Measurements from ENCODE around the gene ZNF503.

The ZNF503 gene

GRCh38 chr10:75395066-75395931 lies 6.3 kb downstream of the ZNF503 start:
- TF ChIP-seq CTCF (IDR thresholded peaks at IDR 0.05), result peak; percentile 64
- no peak overlapping the region for H3K27ac ChIP-seq
- H3K4me1 ChIP-seq (ENCODE audit: control insufficient read depth in 1 of 2, insufficient read depth in 1 of 2, low read depth in 1 of 2, low read length in 1 of 2), result peaks cover 19 to 31% of the 10 kb centered on the region in 2 experiments
- H3K27me3 ChIP-seq, result peaks cover 93% of the 10 kb centered on the region
- no peaks in the 10 kb centered on the region for H3K36me3 ChIP-seq
- H3K4me3 ChIP-seq (ENCODE audit: low read depth in 1 of 2, low read length in 1 of 2), result peak overlapping the region in 1 of 2 experiments; percentile 47
- no peaks in the 10 kb centered on the region for H3K9me3 ChIP-seq

- Histone ChIP-seq H3K4me3 (ENCODE audit: low read depth in 1 of 2, low read length in 1 of 2) (no peak overlapping the region), H3K27me3 (peaks cover 86% of the 10 kb centered on the region), H3K36me3 (no peaks in the 10 kb centered on the region), H3K9me3 (no peaks in the 10 kb centered on the region), H3K4me1 (ENCODE audit: control insufficient read depth in 1 of 2, insufficient read depth in 1 of 2, low read depth in 1 of 2, low read length in 1 of 2) (peaks cover 16 to 23% of the 10 kb centered on the region in 2 experiments), H3K27ac (no peak overlapping the region)
- no peak for TF ChIP-seq CTCF (IDR thresholded peaks at IDR 0.05)
Measured at GRCh38 chr10:75394221-75394620, 7.3 kb downstream of the ZNF503 start.

- no peaks in the 10 kb centered on the region for H3K36me3 ChIP-seq
- peaks cover 86% of the 10 kb centered on the region for H3K27me3 ChIP-seq
- no peak overlapping the region for H3K27ac ChIP-seq
- no peak for TF ChIP-seq CTCF (IDR thresholded peaks at IDR 0.05)
- H3K4me1 ChIP-seq (ENCODE audit: control insufficient read depth in 1 of 2, insufficient read depth in 1 of 2, low read depth in 1 of 2, low read length in 1 of 2), result peaks cover 16 to 23% of the 10 kb centered on the region in 2 experiments
- no peaks in the 10 kb centered on the region for H3K9me3 ChIP-seq
- H3K4me3 ChIP-seq (ENCODE audit: low read depth in 1 of 2, low read length in 1 of 2), result no peak overlapping the region
Measured at GRCh38 chr10:75392744-75393143, 8.8 kb downstream of the ZNF503 start.

GRCh38 chr10:75392271-75392670 lies 9.3 kb downstream of the ZNF503 start:
- Histone ChIP-seq H3K9me3 (no peaks in the 10 kb centered on the region), H3K4me1 (ENCODE audit: control insufficient read depth in 1 of 2, insufficient read depth in 1 of 2, low read depth in 1 of 2, low read length in 1 of 2) (peaks cover 16 to 22% of the 10 kb centered on the region in 2 experiments), H3K27ac (no peak overlapping the region), H3K27me3 (peaks cover 83% of the 10 kb centered on the region), H3K4me3 (ENCODE audit: low read depth in 1 of 2, low read length in 1 of 2) (no peak overlapping the region), H3K36me3 (no peaks in the 10 kb centered on the region)
- TF ChIP-seq CTCF (IDR thresholded peaks at IDR 0.05), result no peak

GRCh38 chr10:75390178-75390577 lies 11.4 kb downstream of the ZNF503 start:
- Histone ChIP-seq H3K4me1 (ENCODE audit: control insufficient read depth in 1 of 2, insufficient read depth in 1 of 2, low read depth in 1 of 2, low read length in 1 of 2) (peaks cover 0 to under 1% of the 10 kb centered on the region in 2 experiments), H3K4me3 (ENCODE audit: low read depth in 1 of 2, low read length in 1 of 2) (no peak overlapping the region), H3K27ac (no peak overlapping the region), H3K36me3 (no peaks in the 10 kb centered on the region), H3K27me3 (peaks cover 62% of the 10 kb centered on the region), H3K9me3 (no peaks in the 10 kb centered on the region)
- TF ChIP-seq CTCF (IDR thresholded peaks at IDR 0.05), result no peak
